ENCODE measurements around the gene TMEM86B.
A peak's percentile ranks its signal among the peaks of the same experiment; 100 is the strongest.

The TMEM86B gene

GRCh38 chr19:55265723-55266386, 37.3 kb upstream of the TMEM86B start:
- Mint-ChIP-seq H3K4me3 (no peak overlapping the region), H3K4me1 (no peaks in the 10 kb centered on the region)

GRCh38 chr19:55265173-55265572, 36.6 kb upstream of the TMEM86B start:
- peaks cover 8% of the 10 kb centered on the region for H3K27me3 Mint-ChIP-seq (ENCODE audit: low read depth, poor library complexity)

More at GRCh38 chr19:55265723-55266386, 37.3 kb upstream of the TMEM86B start:
- no peak for TF ChIP-seq CTCF (IDR thresholded peaks at IDR 0.05)
- Mint-ChIP-seq H3K27ac (no peak overlapping the region), H3K27me3 (ENCODE audit: low read depth, poor library complexity) (peaks cover 8% of the 10 kb centered on the region), H3K36me3 (ENCODE audit: low read depth) (peaks cover 54% of the 10 kb centered on the region), H3K9me3 (peaks cover 17% of the 10 kb centered on the region)
- DNase-seq, result no peak

GRCh38 chr19:55264531-55264930, 36.0 kb upstream of the TMEM86B start:
- no peak for TF ChIP-seq CTCF (IDR thresholded peaks at IDR 0.05)
- no peak overlapping the region for H3K27ac Mint-ChIP-seq
- H3K36me3 Mint-ChIP-seq (ENCODE audit: low read depth), result peaks cover 45% of the 10 kb centered on the region

More at GRCh38 chr19:55265173-55265572, 36.6 kb upstream of the TMEM86B start:
- Mint-ChIP-seq H3K4me3 (no peak overlapping the region), H3K36me3 (ENCODE audit: low read depth) (peaks cover 49% of the 10 kb centered on the region), H3K27ac (no peak overlapping the region), H3K9me3 (peaks cover 17% of the 10 kb centered on the region), H3K4me1 (peaks cover 4% of the 10 kb centered on the region)
- DNase-seq, result no peak
- no peak for TF ChIP-seq CTCF (IDR thresholded peaks at IDR 0.05)

GRCh38 chr19:55262359-55262758, 33.8 kb upstream of the TMEM86B start:
- TF ChIP-seq CTCF (IDR thresholded peaks at IDR 0.05), result no peak
- peaks cover 16% of the 10 kb centered on the region for H3K4me1 Mint-ChIP-seq
- H3K27ac Mint-ChIP-seq, result peak overlapping the region; percentile 95
- H3K9me3 Mint-ChIP-seq, result peaks cover 13% of the 10 kb centered on the region
- H3K36me3 Mint-ChIP-seq (ENCODE audit: low read depth), result peaks cover 26% of the 10 kb centered on the region
- no peak for DNase-seq
- H3K4me3 Mint-ChIP-seq, result no peak overlapping the region
- H3K27me3 Mint-ChIP-seq (ENCODE audit: low read depth, poor library complexity), result peaks cover 4% of the 10 kb centered on the region

More at GRCh38 chr19:55264531-55264930, 36.0 kb upstream of the TMEM86B start:
- Mint-ChIP-seq H3K4me3 (no peak overlapping the region), H3K9me3 (peaks cover 17% of the 10 kb centered on the region), H3K27me3 (ENCODE audit: low read depth, poor library complexity) (peaks cover 8% of the 10 kb centered on the region), H3K4me1 (peaks cover 8% of the 10 kb centered on the region)
- no peak for DNase-seq

GRCh38 chr19:55261671-55262126, 33.1 kb upstream of the TMEM86B start:
- TF ChIP-seq CTCF (IDR thresholded peaks at IDR 0.05), result no peak
- H3K9me3 Mint-ChIP-seq, result peaks cover 6% of the 10 kb centered on the region
- no peak overlapping the region for H3K4me3 Mint-ChIP-seq
- H3K27ac Mint-ChIP-seq, result peak overlapping the region; percentile 29
- peaks cover 22% of the 10 kb centered on the region for H3K36me3 Mint-ChIP-seq (ENCODE audit: low read depth)
- H3K27me3 Mint-ChIP-seq (ENCODE audit: low read depth, poor library complexity), result peaks cover 3% of the 10 kb centered on the region
- no peak for DNase-seq
- H3K4me1 Mint-ChIP-seq, result peaks cover 22% of the 10 kb centered on the region
